Astrocyte (in vitro differentiated cells and primary cell): ENCODE measurements around the gene NAV3.

ENCODE experiments used
- CTCF ChIP-seq: IDR thresholded peaks from 2 replicates; pipeline ENCODE4 v1.5.1; 2011; ENCODE audit warnings: low read depth, mild to moderate bottlenecking, inconsistent platforms, low read length, moderate library complexity; ENCODE audit not compliant: insufficient read depth
- EZH2 ChIP-seq: IDR thresholded peaks from 2 replicates; pipeline ENCODE4 v1.6.1; 2012; ENCODE audit warnings: mild to moderate bottlenecking, low read length, inconsistent platforms; ENCODE audit not compliant: insufficient read depth

GRCh38 chr12:78034025-78034424 lies 203.3 kb downstream of the NAV3 start:
- TF ChIP-seq CTCF (no peak), EZH2 (no peak)
